Stimulated activated naive CD8-positive, alpha-beta T cell treated with anti-CD3 and anti-CD28 coated beads, Interleukin-15, amount 100 ng/mL, for 72 hours (primary cell): Measurements from ENCODE around the gene NUP214.

ENCODE experiments used
- ATAC-seq: fragments of 150-1000 bp; cut with Tn5 transposase; 2 replicates; pipeline ENCODE4 v1.10.0; 2021; ENCODE audit warnings: mild to moderate bottlenecking, moderate library complexity
- DNase-seq, 2 donors: peaks; one replicate each; pipeline ENCODE4 v3.0.0; 2021 to 2022
- H3K27ac Mint-ChIP-seq, 2 donors: one replicate each; pipeline ENCODE4 v1.8.0; 2022; ENCODE audit warnings: mild to moderate bottlenecking in 2 of 2, mixed read lengths in 2 of 2, moderate library complexity in 2 of 2
- H3K27me3 Mint-ChIP-seq: one replicate; pipeline ENCODE4 v1.8.0; 2022; ENCODE audit warnings: mixed read lengths
- H3K4me1 Mint-ChIP-seq: one replicate; pipeline ENCODE4 v1.8.0; 2022; ENCODE audit warnings: mild to moderate bottlenecking, mixed read lengths
- H3K4me3 Mint-ChIP-seq, 2 donors: one replicate each; pipeline ENCODE4 v1.8.0; 2022; ENCODE audit warnings: mild to moderate bottlenecking in 2 of 2, mixed read lengths in 2 of 2, moderate library complexity in 1 of 2
- H3K9me3 Mint-ChIP-seq, 2 donors: one replicate each; pipeline ENCODE4 v1.8.0; 2022; ENCODE audit warnings: mixed read lengths in 2 of 2

NUP214 gene

DNA sequence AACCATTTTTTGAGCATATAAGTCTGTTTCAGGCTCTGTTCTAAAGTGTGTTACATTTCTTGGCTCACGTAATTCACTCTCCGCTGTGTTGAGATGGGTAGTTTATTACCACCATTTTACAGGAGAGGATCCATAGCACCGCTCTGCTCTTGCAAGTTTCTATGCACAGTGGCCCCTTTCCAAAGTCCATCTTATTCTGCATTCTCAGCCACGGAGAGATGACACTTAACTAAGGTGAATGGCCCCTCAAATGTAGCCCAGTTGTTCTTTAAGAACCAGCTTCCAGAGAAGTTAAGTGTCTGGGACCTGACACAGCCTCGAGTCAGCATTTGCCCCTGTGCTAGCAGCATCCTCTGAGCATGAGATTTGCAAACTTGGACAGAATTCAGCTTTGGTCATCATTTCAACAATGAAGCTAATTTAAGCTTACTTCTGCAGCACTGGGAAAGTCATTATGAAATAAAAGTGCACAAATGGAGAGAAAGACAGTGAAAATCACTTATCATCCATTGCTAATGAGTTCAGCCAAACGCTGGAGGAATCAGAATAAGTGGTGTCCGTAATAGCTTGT is 89.0 kb downstream of the NUP214 start:
- H3K27ac Mint-ChIP-seq, result no peak overlapping the region
- H3K4me3 Mint-ChIP-seq, result no peak overlapping the region
- H3K4me1 Mint-ChIP-seq, result peaks cover 7% of the 10 kb centered on the region
- no peak for DNase-seq
- ATAC-seq, result no peak
- no peaks in the 10 kb centered on the region for H3K27me3 Mint-ChIP-seq
- peaks cover 5 to 10% of the 10 kb centered on the region in 2 donors for H3K9me3 Mint-ChIP-seq

DNA sequence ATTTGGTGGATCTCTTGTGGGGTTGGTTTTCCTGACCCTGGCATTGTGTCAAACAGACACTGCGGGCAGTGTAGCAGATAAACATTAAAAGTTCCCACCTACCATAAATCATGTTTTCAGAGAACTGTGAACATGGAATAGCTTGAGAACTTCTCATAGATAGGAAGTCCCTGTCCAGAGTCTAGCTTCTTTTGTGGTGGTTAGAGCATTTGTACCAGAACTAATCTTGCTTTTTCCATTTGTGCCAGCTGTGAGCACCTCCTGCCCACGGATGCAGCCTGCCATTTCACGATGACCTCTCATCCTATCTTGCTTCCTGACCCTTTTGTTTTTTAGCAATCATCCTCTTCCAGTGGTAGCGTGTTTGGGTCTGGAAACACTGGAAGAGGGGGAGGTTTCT is 89.5 kb downstream of the NUP214 start:
- Mint-ChIP-seq H3K27ac (no peak overlapping the region), H3K9me3 (peaks cover 5 to 10% of the 10 kb centered on the region in 2 donors), H3K4me1 (peaks cover 7% of the 10 kb centered on the region), H3K4me3 (no peak overlapping the region), H3K27me3 (no peaks in the 10 kb centered on the region)
- DNase-seq (no peak), ATAC-seq (no peak)

DNA sequence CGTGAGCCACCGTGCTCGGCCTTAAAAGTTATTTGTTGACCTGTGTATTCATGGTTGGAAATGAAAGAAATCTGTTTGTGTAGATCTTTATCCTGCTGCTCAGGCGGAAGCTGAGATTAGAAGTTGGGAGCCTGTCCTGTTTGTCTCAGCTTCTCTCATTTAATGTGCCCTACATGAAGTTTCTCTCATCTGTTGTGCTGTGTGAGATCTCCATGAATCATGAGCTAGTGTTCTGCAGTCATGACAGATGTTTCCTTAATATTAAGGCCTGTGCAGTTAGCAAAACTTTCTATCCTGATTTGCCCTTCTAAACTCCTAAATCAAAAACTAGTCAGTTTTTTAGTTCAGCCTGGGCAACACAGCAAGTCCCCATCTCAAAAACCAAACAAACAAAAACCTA is 91.4 kb downstream of the NUP214 start:
- Mint-ChIP-seq H3K4me3 (no peak overlapping the region), H3K9me3 (peaks cover 0 to 8% of the 10 kb centered on the region in 2 donors), H3K27me3 (no peaks in the 10 kb centered on the region), H3K27ac (no peak overlapping the region), H3K4me1 (peaks cover 7% of the 10 kb centered on the region)
- DNase-seq (no peak), ATAC-seq (no peak)

DNA sequence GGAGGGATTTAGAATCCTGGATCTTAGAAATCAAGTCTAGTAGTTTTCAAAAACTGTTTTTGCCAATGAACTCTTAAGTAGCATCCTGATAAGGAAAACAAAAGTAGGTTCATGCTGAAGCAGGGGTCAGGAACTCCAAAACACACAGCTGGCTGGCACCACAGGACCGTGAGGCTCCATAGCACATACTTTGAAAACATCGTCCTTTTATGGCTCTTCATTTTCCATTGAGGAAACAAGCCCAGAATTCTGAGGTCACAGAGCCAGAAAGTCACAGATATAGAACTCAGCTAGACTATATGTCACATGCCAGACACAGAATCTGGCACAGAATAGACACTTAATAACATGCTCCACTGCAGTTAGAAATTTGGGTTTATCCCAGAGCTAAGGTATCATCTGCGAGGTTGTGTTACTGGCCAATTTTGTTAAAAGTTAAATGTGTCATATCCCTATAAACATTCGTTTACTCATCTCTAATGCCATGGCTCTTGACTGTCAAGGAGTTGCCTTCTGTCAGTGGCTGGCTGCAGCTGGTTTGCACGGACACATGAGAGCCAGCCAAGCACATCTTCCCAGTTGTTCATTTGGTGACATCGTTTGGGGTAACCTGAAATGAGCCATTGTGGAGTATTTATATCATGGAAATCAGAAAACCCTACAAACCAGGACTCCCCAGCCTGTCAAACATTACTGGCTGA is 92.1 kb downstream of the NUP214 start:
- DNase-seq (no peak), ATAC-seq (no peak)
- no peak overlapping the region for H3K4me3 Mint-ChIP-seq
- peaks cover 7% of the 10 kb centered on the region for H3K4me1 Mint-ChIP-seq
- no peak overlapping the region for H3K27ac Mint-ChIP-seq
- no peaks in the 10 kb centered on the region for H3K27me3 Mint-ChIP-seq
- H3K9me3 Mint-ChIP-seq, result peaks cover 0 to under 1% of the 10 kb centered on the region in 2 donors

- ATAC-seq (no peak), DNase-seq (no peak)
- Mint-ChIP-seq H3K4me1 (peaks cover 6% of the 10 kb centered on the region), H3K4me3 (no peak overlapping the region), H3K27ac (peak overlapping the region in 1 of 2 donors; percentile 6), H3K9me3 (no peaks in the 10 kb centered on the region), H3K27me3 (no peaks in the 10 kb centered on the region)
Observed at GRCh38 chr9:131218370-131218769, 93.0 kb downstream of the NUP214 start.

DNA sequence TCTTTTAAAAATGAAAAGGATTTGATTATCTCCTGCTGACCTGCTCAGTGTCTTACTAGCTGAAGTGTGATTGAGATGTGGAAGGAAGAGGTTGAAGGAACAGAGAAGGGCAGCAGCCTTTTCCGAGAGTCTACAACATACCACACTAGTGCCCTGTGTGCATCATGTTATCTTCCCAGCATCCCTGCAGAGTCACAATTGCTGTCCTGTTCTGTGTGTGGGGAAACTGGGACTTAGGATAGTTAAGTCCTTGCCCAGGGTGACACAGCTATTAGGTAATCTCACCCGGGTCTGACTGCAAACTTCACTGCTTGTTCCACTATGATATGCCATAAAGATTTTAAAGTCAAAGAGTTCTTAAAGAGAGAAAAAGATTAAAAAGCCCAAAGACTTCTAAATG is 95.1 kb downstream of the NUP214 start:
- Mint-ChIP-seq H3K9me3 (no peaks in the 10 kb centered on the region), H3K4me1 (no peaks in the 10 kb centered on the region), H3K27ac (no peak overlapping the region), H3K27me3 (no peaks in the 10 kb centered on the region), H3K4me3 (no peak overlapping the region)
- no peak for DNase-seq
- ATAC-seq, result no peak

DNA sequence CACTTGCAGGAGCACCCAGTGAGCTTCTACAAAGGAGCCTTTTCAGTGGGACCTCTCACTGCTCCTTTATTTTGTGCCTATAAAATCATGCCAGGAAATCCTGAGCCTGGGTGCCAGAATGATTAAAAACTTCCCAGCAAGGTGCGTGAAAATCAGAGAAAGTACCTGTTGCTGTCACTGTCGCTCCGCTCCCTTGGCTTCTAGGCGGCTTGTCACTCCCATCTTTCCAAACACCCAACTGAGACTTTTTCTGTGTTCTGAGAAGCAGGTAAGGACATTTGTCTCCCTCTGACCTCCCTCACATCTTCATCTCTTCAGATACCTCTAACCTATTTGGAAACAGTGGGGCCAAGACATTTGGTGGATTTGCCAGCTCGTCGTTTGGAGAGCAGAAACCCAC is 97.1 kb downstream of the NUP214 start:
- no peaks in the 10 kb centered on the region for H3K27me3 Mint-ChIP-seq
- no peaks in the 10 kb centered on the region for H3K4me1 Mint-ChIP-seq
- H3K4me3 Mint-ChIP-seq, result no peak overlapping the region
- no peak overlapping the region for H3K27ac Mint-ChIP-seq
- ATAC-seq (no peak), DNase-seq (no peak)
- no peaks in the 10 kb centered on the region for H3K9me3 Mint-ChIP-seq

- H3K4me3 Mint-ChIP-seq, result no peak overlapping the region
Observed at GRCh38 chr9:131226226-131226625, 100.8 kb downstream of the NUP214 start.

DNA sequence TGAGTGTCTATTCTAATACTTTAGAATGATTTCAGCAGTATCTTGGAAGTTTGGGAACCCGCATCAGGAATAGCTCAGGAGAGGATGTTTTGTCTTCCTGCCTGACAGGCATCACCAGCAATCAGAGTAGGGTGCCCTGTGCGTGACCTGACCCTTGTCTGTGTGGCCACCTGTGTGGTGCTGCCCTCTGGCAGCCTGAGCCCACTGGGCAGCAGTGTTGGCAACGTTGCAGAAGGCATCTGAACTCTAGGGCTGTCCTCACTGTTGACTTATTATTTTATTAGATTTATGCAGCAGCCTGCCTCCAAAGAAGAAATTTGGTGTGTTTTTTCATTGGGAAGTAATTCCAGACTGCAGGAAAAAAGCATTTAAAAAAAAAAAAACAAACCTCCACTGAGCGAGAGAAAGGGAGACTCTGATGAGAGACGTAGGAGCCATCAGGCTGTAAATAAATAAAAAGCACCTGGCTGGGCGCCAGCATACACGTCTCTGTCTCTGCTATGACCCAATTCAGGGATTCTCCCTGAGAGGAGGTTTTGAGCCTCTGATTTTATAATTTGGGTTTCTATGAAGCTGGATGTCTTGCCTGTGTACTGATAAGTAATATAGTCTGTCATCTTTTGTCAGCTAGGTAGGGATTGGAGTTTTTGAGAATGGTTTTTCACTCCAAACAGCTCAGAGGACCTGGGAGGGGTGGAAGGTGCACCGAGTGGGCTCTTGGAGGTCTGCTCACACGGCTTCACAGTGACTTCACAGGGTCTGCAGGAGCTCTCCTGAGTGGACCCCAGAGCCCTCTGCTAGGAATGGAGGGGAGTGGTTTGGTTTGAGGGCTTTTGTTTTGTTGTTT is 101.9 kb downstream of the NUP214 start:
- no peak for DNase-seq
- Mint-ChIP-seq H3K4me1 (no peaks in the 10 kb centered on the region), H3K4me3 (no peak overlapping the region), H3K9me3 (no peaks in the 10 kb centered on the region), H3K27me3 (no peaks in the 10 kb centered on the region), H3K27ac (no peak overlapping the region)
- no peak for ATAC-seq

More at GRCh38 chr9:131226226-131226625, 100.8 kb downstream of the NUP214 start:
- no peak for ATAC-seq
- peak overlapping the region in 1 of 2 donors; percentile 43 for H3K27ac Mint-ChIP-seq
- no peaks in the 10 kb centered on the region for H3K9me3 Mint-ChIP-seq
- DNase-seq, result no peak
- H3K27me3 Mint-ChIP-seq, result no peaks in the 10 kb centered on the region
- H3K4me1 Mint-ChIP-seq, result no peaks in the 10 kb centered on the region

- H3K27ac Mint-ChIP-seq, result no peak overlapping the region
- no peaks in the 10 kb centered on the region for H3K9me3 Mint-ChIP-seq
- no peaks in the 10 kb centered on the region for H3K4me1 Mint-ChIP-seq
- DNase-seq (no peak), ATAC-seq (no peak)
- H3K4me3 Mint-ChIP-seq, result no peak overlapping the region
- no peaks in the 10 kb centered on the region for H3K27me3 Mint-ChIP-seq
Observed at GRCh38 chr9:131227959-131228460, 102.6 kb downstream of the NUP214 start.

GRCh38 chr9:131228988-131229387 is 103.6 kb downstream of the NUP214 start:
- Mint-ChIP-seq H3K27ac (peak overlapping the region in 1 of 2 donors; percentile 65), H3K9me3 (no peaks in the 10 kb centered on the region), H3K4me1 (peaks cover 9% of the 10 kb centered on the region), H3K4me3 (no peak overlapping the region), H3K27me3 (no peaks in the 10 kb centered on the region)
- no peak for DNase-seq
- ATAC-seq, result no peak

DNA sequence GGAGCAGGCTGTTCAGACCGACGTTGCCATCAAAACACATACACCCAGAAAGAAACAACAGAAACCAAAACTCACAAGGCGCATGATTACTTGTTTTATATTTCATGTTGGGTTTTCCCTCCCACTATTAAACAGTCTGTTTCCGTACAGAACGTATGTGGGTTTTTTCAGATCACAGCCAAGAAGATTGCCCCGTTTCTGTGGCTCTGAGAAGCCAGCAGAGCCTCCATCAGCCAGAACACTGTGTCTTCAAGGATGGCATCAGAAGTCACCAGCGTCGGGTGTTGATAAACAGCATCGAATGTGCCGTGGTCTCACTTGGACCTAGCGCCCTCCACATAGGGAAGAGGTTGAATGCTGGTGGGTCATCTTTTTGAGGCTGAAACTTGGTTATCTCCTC is 108.2 kb downstream of the NUP214 start:
- no peak for DNase-seq
- H3K4me1 Mint-ChIP-seq, result peaks cover 42% of the 10 kb centered on the region
- ATAC-seq, result no peak

GRCh38 chr9:131233995-131234394 is 108.6 kb downstream of the NUP214 start:
- no peak for DNase-seq
- H3K9me3 Mint-ChIP-seq, result no peaks in the 10 kb centered on the region
- H3K4me1 Mint-ChIP-seq, result peaks cover 46% of the 10 kb centered on the region
- no peak overlapping the region for H3K4me3 Mint-ChIP-seq
- no peaks in the 10 kb centered on the region for H3K27me3 Mint-ChIP-seq
- H3K27ac Mint-ChIP-seq, result peak overlapping the region in 1 of 2 donors; percentile 25
- ATAC-seq, result no peak

More for the DNA sequence above, 108.2 kb downstream of the NUP214 start:
- Mint-ChIP-seq H3K9me3 (no peaks in the 10 kb centered on the region), H3K4me3 (no peak overlapping the region), H3K27me3 (no peaks in the 10 kb centered on the region), H3K27ac (peak overlapping the region; percentile 25 to 93)

DNA sequence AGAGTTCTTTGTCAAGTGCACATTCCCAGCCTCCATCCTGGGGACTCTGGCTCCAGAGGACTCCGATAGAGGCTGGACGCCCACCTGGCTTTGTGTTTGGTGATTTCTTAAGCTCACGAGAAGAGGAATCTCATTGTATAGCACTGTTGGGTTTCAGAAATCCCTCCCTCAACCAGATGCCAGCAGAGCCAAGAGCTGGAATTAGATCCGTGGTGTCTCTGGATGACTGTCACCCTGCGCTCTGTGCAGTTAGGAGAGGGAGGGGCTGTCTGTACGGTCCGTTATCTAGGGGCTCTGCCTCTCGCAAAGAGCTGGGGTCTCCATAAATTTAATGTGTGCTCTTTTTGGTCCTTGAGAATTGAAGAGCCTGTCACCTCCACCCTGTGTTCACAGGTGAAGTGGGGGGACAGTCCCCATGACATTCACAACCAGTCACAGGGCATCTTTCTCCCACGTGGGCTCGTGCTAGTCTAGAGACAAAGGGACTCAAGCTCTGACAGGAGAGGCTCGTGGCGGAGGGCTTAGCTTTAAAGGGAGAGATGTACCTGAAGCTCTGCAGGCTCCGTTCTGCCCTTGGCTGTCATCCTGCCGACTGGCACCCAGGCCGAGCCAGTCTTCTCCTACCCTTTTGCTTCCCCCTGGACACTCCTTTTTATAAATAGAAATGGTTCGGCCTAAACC is 109.6 kb downstream of the NUP214 start:
- DNase-seq (no peak), ATAC-seq (no peak)
- no peak overlapping the region for H3K4me3 Mint-ChIP-seq
- H3K4me1 Mint-ChIP-seq, result peaks cover 55% of the 10 kb centered on the region
- no peaks in the 10 kb centered on the region for H3K9me3 Mint-ChIP-seq
- peak overlapping the region in 1 of 2 donors; percentile 12 for H3K27ac Mint-ChIP-seq
- H3K27me3 Mint-ChIP-seq, result no peaks in the 10 kb centered on the region

GRCh38 chr9:131235480-131235851 is 110.1 kb downstream of the NUP214 start:
- Mint-ChIP-seq H3K4me1 (peaks cover 59% of the 10 kb centered on the region), H3K27me3 (no peaks in the 10 kb centered on the region), H3K4me3 (no peak overlapping the region)

More at GRCh38 chr9:131235480-131235851, 110.1 kb downstream of the NUP214 start:
- Mint-ChIP-seq H3K9me3 (no peaks in the 10 kb centered on the region), H3K27ac (peak overlapping the region in 1 of 2 donors; percentile 50)
- DNase-seq (no peak), ATAC-seq (no peak)
